Measurements from ENCODE around the gene DUSP14.
"Not testable (repeated sequence)": the region's sequence is repeated elsewhere in the genome, so short reads cannot be mapped to it uniquely, and the experiment has no call there.

Gene DUSP14

GRCh38 chr17:37489197-37490001 lies at the start of gene DUSP14:
DUSP14 (plus strand) TSS chr17:37489891; CDS start chr17:37512273, 22,382 bp downstream.
- peak; percentile 87 for DNase-seq (ENCODE audit: low read depth)

GRCh38 chr17:37440424-37440823 lies 49.3 kb upstream of the DUSP14 start:
- no peak for DNase-seq (ENCODE audit: low read depth)

- DNase-seq (ENCODE audit: low read depth) = peak; percentile 34
These were observed 48.2 kb upstream of the DUSP14 start for GRCh38 chr17:37441369-37442014.

GRCh38 chr17:37446027-37446426 lies 43.7 kb upstream of the DUSP14 start:
- no peak for DNase-seq (ENCODE audit: low read depth)

GRCh38 chr17:37447641-37448040 lies 42.0 kb upstream of the DUSP14 start:
- peak; percentile 79 for DNase-seq (ENCODE audit: low read depth)

- DNase-seq (ENCODE audit: low read depth) = no peak
These were observed 39.6 kb upstream of the DUSP14 start for GRCh38 chr17:37450112-37450511.

GRCh38 chr17:37457801-37458200 lies 31.9 kb upstream of the DUSP14 start:
- DNase-seq (ENCODE audit: low read depth) = not testable (repeated sequence)

- DNase-seq (ENCODE audit: low read depth) = peak; percentile 87
These were observed 30.9 kb upstream of the DUSP14 start for GRCh38 chr17:37458805-37459204.

GRCh38 chr17:37461668-37462067 lies 28.0 kb upstream of the DUSP14 start:
- no peak for DNase-seq (ENCODE audit: low read depth)

- no peak for DNase-seq (ENCODE audit: low read depth)
These were observed 27.2 kb upstream of the DUSP14 start for GRCh38 chr17:37462492-37462891.

- no peak for DNase-seq (ENCODE audit: low read depth)
These were observed 26.7 kb upstream of the DUSP14 start for GRCh38 chr17:37463039-37463438.

GRCh38 chr17:37465069-37465616 lies 24.5 kb upstream of the DUSP14 start:
- peak; percentile 89 for DNase-seq (ENCODE audit: low read depth)

GRCh38 chr17:37466471-37466870 lies 23.2 kb upstream of the DUSP14 start:
- peak; percentile 19 for DNase-seq (ENCODE audit: low read depth)

GRCh38 chr17:37470181-37470580 lies 19.5 kb upstream of the DUSP14 start:
- DNase-seq (ENCODE audit: low read depth) = no peak

GRCh38 chr17:37475731-37476420 lies 13.8 kb upstream of the DUSP14 start:
- DNase-seq (ENCODE audit: low read depth) = peak; percentile 33

GRCh38 chr17:37476431-37477120 lies 13.1 kb upstream of the DUSP14 start:
- peak; percentile 73 for DNase-seq (ENCODE audit: low read depth)

- DNase-seq (ENCODE audit: low read depth) = no peak
These were observed 11.5 kb upstream of the DUSP14 start for GRCh38 chr17:37478187-37478586.

GRCh38 chr17:37479025-37479424 lies 10.7 kb upstream of the DUSP14 start:
- no peak for DNase-seq (ENCODE audit: low read depth)

- no peak for DNase-seq (ENCODE audit: low read depth)
These were observed 9.3 kb upstream of the DUSP14 start for GRCh38 chr17:37480427-37480826.

GRCh38 chr17:37481001-37481665 lies 8.6 kb upstream of the DUSP14 start:
- DNase-seq (ENCODE audit: low read depth) = no peak

- peak; percentile 83 for DNase-seq (ENCODE audit: low read depth)
These were observed 6.2 kb upstream of the DUSP14 start for GRCh38 chr17:37483311-37484039.
